BLaER1 (cell line): ENCODE results near the gene ASGR2.
"Not testable (repeated sequence)": the region's sequence is repeated elsewhere in the genome, so short reads cannot be mapped to it uniquely, and the experiment has no call there.

Experiments
- H3K27ac ChIP-seq: shearing (Covaris generic); formaldehyde crosslinking; 2 replicates; pipeline ENCODE4 v1.8.1; 2022
- H3K27me3 ChIP-seq: shearing (Covaris generic); formaldehyde crosslinking; 2 replicates; pipeline ENCODE4 v1.8.1; 2022
- H3K36me3 ChIP-seq: shearing (Covaris generic); formaldehyde crosslinking; 2 replicates; pipeline ENCODE4 v1.8.1; 2022
- H3K4me1 ChIP-seq: shearing (Covaris generic); formaldehyde crosslinking; 2 replicates; pipeline ENCODE4 v1.8.1; 2022
- H3K4me2 ChIP-seq: shearing (Covaris generic); formaldehyde crosslinking; 2 replicates; pipeline ENCODE4 v1.8.1; 2022
- H3K4me3 ChIP-seq: shearing (Covaris generic); formaldehyde crosslinking; 2 replicates; pipeline ENCODE4 v1.8.1; 2022
- H3K9ac ChIP-seq: shearing (Covaris generic); formaldehyde crosslinking; 2 replicates; pipeline ENCODE4 v1.8.1; 2022
- H3K9me3 ChIP-seq: shearing (Covaris generic); formaldehyde crosslinking; 2 replicates; pipeline ENCODE4 v1.8.1; 2022
- H4K20me1 ChIP-seq: shearing (Covaris generic); formaldehyde crosslinking; 2 replicates; pipeline ENCODE4 v1.8.1; 2022
- Cebpa-rat ChIP-seq: shearing (Covaris generic); IDR thresholded peaks from 2 replicates; pipeline ENCODE4 v1.8.1; 2022

The ASGR2 gene

GRCh38 chr17:7114241-7114874 lies at the start of gene ASGR2:
TSS of gene ASGR2 (minus strand) at chr17:7114822. CDS start at chr17:7114240, 582 bp downstream.
- no peak for TF ChIP-seq Cebpa-rat
- Histone ChIP-seq H3K4me2 (peak within 1 kb of the TSS; percentile 88), H3K4me3 (no peak within 1 kb of the TSS), H3K36me3 (no peaks in the 10 kb centered on the region), H4K20me1 (no peaks in the 10 kb centered on the region), H3K27me3 (no peaks in the 10 kb centered on the region), H3K9me3 (peaks cover 4% of the 10 kb centered on the region; the same call in 1 of the 2 replicates), H3K9ac (no peak within 1 kb of the TSS), H3K4me1 (peaks cover 40% of the 10 kb centered on the region), H3K27ac (peak within 1 kb of the TSS; percentile 37; the same call in 1 of the 2 replicates)

GRCh38 chr17:7159571-7159970 lies 44.9 kb upstream of the ASGR2 start:
- not testable (repeated sequence) for H3K4me1 ChIP-seq, H3K27me3 ChIP-seq, H3K27ac ChIP-seq, H3K36me3 ChIP-seq, H3K9me3 ChIP-seq, H3K4me3 ChIP-seq, H3K4me2 ChIP-seq, H3K9ac ChIP-seq, H4K20me1 ChIP-seq

GRCh38 chr17:7158424-7158823 lies 43.8 kb upstream of the ASGR2 start:
- not testable (repeated sequence) for H3K27me3 ChIP-seq, H3K4me1 ChIP-seq, H3K36me3 ChIP-seq, H3K4me3 ChIP-seq, H3K9me3 ChIP-seq, H4K20me1 ChIP-seq, H3K4me2 ChIP-seq, H3K9ac ChIP-seq, H3K27ac ChIP-seq

GRCh38 chr17:7156342-7156940 lies 41.8 kb upstream of the ASGR2 start:
- no peak for TF ChIP-seq Cebpa-rat
- no peak overlapping the region for H3K27ac ChIP-seq
- no peaks in the 10 kb centered on the region for H3K27me3 ChIP-seq
- H3K4me1 ChIP-seq = no peaks in the 10 kb centered on the region
- H4K20me1 ChIP-seq = no peaks in the 10 kb centered on the region
- H3K36me3 ChIP-seq = no peaks in the 10 kb centered on the region
- no peak overlapping the region for H3K4me3 ChIP-seq
- H3K4me2 ChIP-seq = no peak overlapping the region
- H3K9ac ChIP-seq = no peak overlapping the region
- H3K9me3 ChIP-seq = no peaks in the 10 kb centered on the region

- H3K27ac ChIP-seq = no peak overlapping the region
- no peaks in the 10 kb centered on the region for H3K4me1 ChIP-seq
- no peak overlapping the region for H3K4me3 ChIP-seq
- no peak for TF ChIP-seq Cebpa-rat
- H3K27me3 ChIP-seq = no peaks in the 10 kb centered on the region
- H3K9me3 ChIP-seq = no peaks in the 10 kb centered on the region
- no peaks in the 10 kb centered on the region for H3K36me3 ChIP-seq
- no peak overlapping the region for H3K4me2 ChIP-seq
- H4K20me1 ChIP-seq = no peaks in the 10 kb centered on the region
- H3K9ac ChIP-seq = no peak overlapping the region
Measured at GRCh38 chr17:7147772-7148171, 33.1 kb upstream of the ASGR2 start.

GRCh38 chr17:7146115-7146514 lies 31.5 kb upstream of the ASGR2 start:
- no peaks in the 10 kb centered on the region for H3K27me3 ChIP-seq
- no peaks in the 10 kb centered on the region for H3K9me3 ChIP-seq
- no peaks in the 10 kb centered on the region for H4K20me1 ChIP-seq
- no peak overlapping the region for H3K27ac ChIP-seq
- no peak overlapping the region for H3K4me2 ChIP-seq
- no peaks in the 10 kb centered on the region for H3K4me1 ChIP-seq
- no peak for TF ChIP-seq Cebpa-rat
- no peak overlapping the region for H3K9ac ChIP-seq
- H3K36me3 ChIP-seq = no peaks in the 10 kb centered on the region
- H3K4me3 ChIP-seq = no peak overlapping the region

GRCh38 chr17:7144213-7144612 lies 29.6 kb upstream of the ASGR2 start:
- Histone ChIP-seq H3K36me3 (no peaks in the 10 kb centered on the region), H3K9me3 (no peaks in the 10 kb centered on the region), H3K4me3 (no peak overlapping the region), H3K9ac (no peak overlapping the region), H3K27ac (no peak overlapping the region), H3K4me2 (no peak overlapping the region), H3K27me3 (no peaks in the 10 kb centered on the region), H3K4me1 (no peaks in the 10 kb centered on the region), H4K20me1 (no peaks in the 10 kb centered on the region)
- no peak for TF ChIP-seq Cebpa-rat

GRCh38 chr17:7141824-7142223 lies 27.2 kb upstream of the ASGR2 start:
- H3K4me1 ChIP-seq = no peaks in the 10 kb centered on the region
- no peak overlapping the region for H3K9ac ChIP-seq
- H3K4me2 ChIP-seq = no peak overlapping the region
- no peak overlapping the region for H3K4me3 ChIP-seq
- no peaks in the 10 kb centered on the region for H3K27me3 ChIP-seq
- no peak overlapping the region for H3K27ac ChIP-seq
- no peaks in the 10 kb centered on the region for H3K9me3 ChIP-seq
- no peak for TF ChIP-seq Cebpa-rat
- no peaks in the 10 kb centered on the region for H4K20me1 ChIP-seq
- H3K36me3 ChIP-seq = no peaks in the 10 kb centered on the region

- no peak overlapping the region for H3K4me3 ChIP-seq
- no peak for TF ChIP-seq Cebpa-rat
- H3K9me3 ChIP-seq = no peaks in the 10 kb centered on the region
- no peaks in the 10 kb centered on the region for H4K20me1 ChIP-seq
- H3K27ac ChIP-seq = no peak overlapping the region
- H3K27me3 ChIP-seq = no peaks in the 10 kb centered on the region
- H3K4me2 ChIP-seq = no peak overlapping the region
- H3K36me3 ChIP-seq = no peaks in the 10 kb centered on the region
- no peak overlapping the region for H3K9ac ChIP-seq
- peaks cover 11% of the 10 kb centered on the region for H3K4me1 ChIP-seq
Measured at GRCh38 chr17:7139400-7139799, 24.8 kb upstream of the ASGR2 start.

- H4K20me1 ChIP-seq = no peaks in the 10 kb centered on the region
- no peak overlapping the region for H3K4me3 ChIP-seq
- H3K36me3 ChIP-seq = no peaks in the 10 kb centered on the region
- no peak for TF ChIP-seq Cebpa-rat
- H3K9ac ChIP-seq = no peak overlapping the region
- no peak overlapping the region for H3K27ac ChIP-seq
- H3K4me2 ChIP-seq = no peak overlapping the region
- H3K4me1 ChIP-seq = peaks cover 13% of the 10 kb centered on the region
- no peaks in the 10 kb centered on the region for H3K27me3 ChIP-seq
- H3K9me3 ChIP-seq = no peaks in the 10 kb centered on the region
Measured at GRCh38 chr17:7138800-7139381, 24.3 kb upstream of the ASGR2 start.
